HUES48 (cell line): ENCODE data around the gene SLC16A13.
"Not testable (repeated sequence)": the region's sequence is repeated elsewhere in the genome, so short reads cannot be mapped to it uniquely, and the experiment has no call there.

Experiments used
- H3K27ac ChIP-seq: one replicate; pipeline ENCODE4 v1.7.0; 2013; ENCODE audit warnings: low read depth, low read length, inconsistent platforms
- H3K27me3 ChIP-seq: 2 replicates; pipeline ENCODE4 v1.6.1; 2013; ENCODE audit warnings: mild to moderate bottlenecking, low read length; ENCODE audit not compliant: control insufficient read depth, insufficient read depth
- H3K36me3 ChIP-seq: 2 replicates; pipeline ENCODE4 v1.6.1; 2013; ENCODE audit warnings: low read length; ENCODE audit not compliant: control insufficient read depth, insufficient read depth
- H3K4me1 ChIP-seq: 2 replicates; pipeline ENCODE4 v1.6.1; 2013; ENCODE audit warnings: mild to moderate bottlenecking, low read length; ENCODE audit not compliant: control insufficient read depth, insufficient read depth
- H3K4me3 ChIP-seq: 2 replicates; pipeline ENCODE4 v1.5.1; 2013; ENCODE audit warnings: mild to moderate bottlenecking, low read depth, low read length
- H3K9ac ChIP-seq: 2 replicates; pipeline ENCODE4 v1.6.1; 2013; ENCODE audit warnings: mild to moderate bottlenecking, low read depth, low read length, moderate library complexity
- H3K9me3 ChIP-seq: 2 replicates; pipeline ENCODE4 v1.6.1; 2013; ENCODE audit warnings: low read length; ENCODE audit not compliant: control insufficient read depth, insufficient read depth

Gene SLC16A13

DNA sequence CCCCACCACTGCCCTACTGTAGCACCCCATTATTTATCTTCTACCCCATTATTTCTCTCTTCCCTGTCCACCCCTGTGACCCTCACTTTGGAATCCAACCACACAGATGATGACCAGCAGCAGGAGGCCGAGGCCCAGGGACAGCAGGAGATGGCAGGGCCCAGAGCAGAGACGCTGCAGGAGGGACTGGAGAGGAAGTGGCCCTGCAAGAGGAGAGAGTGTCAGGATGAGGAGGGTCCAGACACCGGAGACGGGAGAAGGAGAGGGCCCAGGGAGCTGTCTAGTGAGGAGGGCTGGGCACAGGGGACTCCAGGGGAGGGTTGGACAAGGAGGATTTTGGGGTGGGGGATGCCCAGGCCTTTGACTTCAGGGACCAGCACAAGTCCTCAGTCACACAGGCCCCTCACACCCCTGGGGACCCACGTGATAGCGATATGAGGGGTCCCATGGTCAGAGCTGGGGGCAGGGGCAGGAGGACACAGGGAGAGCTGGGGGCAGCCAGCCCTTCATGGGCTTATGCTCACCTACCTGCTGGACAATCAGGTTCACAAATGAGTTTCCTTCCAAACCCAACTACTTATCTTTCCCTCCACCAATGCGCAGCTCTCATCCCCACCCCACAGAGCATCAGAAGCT lies 42.2 kb downstream of the SLC16A13 start:
- no peaks in the 10 kb centered on the region for H3K4me1 ChIP-seq
- no peaks in the 10 kb centered on the region for H3K9me3 ChIP-seq
- H3K27me3 ChIP-seq = no peaks in the 10 kb centered on the region
- no peak overlapping the region for H3K4me3 ChIP-seq
- H3K27ac ChIP-seq = no peak overlapping the region
- H3K9ac ChIP-seq = no peak overlapping the region
- H3K36me3 ChIP-seq = no peaks in the 10 kb centered on the region

DNA sequence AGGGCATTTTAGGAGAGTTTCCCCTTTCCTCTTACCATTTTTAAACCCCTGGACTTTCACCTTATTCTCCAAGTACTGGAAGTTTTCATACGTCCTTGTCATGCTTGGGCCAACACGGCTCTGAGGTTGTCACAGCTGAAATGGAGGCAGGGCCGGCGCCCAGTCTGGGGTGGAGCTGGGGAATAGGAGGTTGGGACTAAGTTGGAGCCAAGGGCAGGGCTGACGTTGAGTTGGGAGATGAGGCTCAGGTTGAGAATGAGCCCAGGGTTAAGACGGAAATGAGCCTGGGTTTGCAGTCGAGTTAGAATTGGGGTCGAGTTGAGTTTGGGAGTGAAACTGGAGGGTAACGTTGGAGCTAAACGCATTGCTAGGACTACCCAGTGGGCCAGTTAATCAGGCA lies 42.9 kb downstream of the SLC16A13 start:
- Histone ChIP-seq H3K36me3 (no peaks in the 10 kb centered on the region), H3K4me3 (no peak overlapping the region), H3K9me3 (no peaks in the 10 kb centered on the region), H3K27ac (no peak overlapping the region), H3K9ac (no peak overlapping the region), H3K27me3 (no peaks in the 10 kb centered on the region), H3K4me1 (no peaks in the 10 kb centered on the region)

DNA sequence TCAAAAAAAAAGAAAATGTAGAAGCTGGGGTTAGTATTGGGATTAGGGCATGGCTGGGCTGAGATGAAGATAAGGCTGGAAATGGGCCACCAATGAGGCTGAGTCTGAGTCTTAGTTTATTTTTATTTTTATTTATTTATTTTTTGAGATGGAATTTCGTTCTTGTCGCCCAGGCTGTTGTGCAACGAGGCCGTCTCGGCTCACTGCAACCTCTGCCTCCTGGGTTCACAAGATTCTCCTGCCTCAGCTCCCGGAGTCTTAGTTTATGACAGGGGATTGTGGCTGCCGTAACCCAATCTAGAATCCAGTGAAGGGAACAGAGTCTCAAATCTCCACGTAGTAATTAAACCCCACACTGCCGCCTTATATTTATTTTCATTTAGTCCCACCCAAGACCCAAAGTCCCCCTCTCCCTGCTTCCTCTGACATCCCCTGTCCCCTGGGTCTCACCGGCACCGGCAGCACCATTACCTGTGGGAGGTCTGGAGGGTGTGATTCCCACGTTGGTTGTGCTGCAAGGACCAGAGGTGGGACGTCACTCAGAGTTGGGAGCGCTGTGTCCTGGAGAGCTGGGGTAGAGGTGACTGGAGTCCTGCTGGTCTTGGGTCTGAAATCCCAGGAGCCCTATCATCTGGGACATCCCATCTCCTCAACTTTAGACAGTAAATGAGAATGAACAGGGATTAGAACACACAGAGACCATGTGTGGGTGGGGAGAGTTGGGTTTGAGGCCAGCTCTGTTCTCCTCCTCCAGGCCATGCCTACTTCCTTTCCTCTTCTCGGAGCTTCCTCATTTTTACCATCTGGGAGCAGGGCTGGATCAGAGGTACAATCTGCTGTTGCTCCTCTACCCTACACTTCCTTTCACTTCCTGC lies 44.0 kb downstream of the SLC16A13 start, which contains the start of gene CLEC10A:
Gene CLEC10A, minus strand, starts transcription at position 671 of the 875 bp plus-strand sequence. CDS start 1,439 bp downstream, outside the sequence.
- H3K36me3 ChIP-seq = no peaks in the 10 kb centered on the region
- no peaks in the 10 kb centered on the region for H3K4me1 ChIP-seq
- no peak within 1 kb of the TSS for H3K4me3 ChIP-seq
- no peak within 1 kb of the TSS for H3K9ac ChIP-seq
- H3K27ac ChIP-seq = no peak within 1 kb of the TSS
- no peaks in the 10 kb centered on the region for H3K9me3 ChIP-seq
- no peaks in the 10 kb centered on the region for H3K27me3 ChIP-seq

DNA sequence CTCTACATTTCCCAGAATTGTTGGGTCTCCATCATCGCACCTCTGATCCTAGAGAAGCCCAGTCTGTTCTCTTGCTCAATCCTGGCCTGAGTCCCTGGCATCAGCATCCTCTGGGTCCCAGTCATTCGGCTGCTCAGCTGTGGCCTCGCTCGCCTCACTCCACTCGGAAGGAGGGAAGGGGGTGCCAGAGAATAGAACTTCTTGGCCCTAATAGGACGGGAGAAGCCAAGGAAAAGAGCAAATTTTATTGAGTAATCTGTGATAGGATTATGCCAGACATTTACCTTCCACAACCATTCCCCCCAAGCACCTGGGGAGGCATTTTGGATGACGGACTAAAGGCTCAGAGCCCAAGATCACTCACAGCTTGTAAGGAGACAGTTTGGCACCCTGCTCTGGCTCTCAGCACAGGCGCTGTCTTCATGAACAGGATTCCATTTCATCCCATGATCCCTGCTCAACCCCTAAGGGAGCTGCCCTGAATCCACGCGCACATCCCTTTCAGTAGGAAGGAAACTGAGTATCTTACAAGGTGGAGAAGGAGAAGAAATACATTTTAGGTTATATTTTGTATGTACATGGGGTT lies 44.7 kb downstream of the SLC16A13 start:
- Histone ChIP-seq H3K4me3 (no peak overlapping the region), H3K9me3 (no peaks in the 10 kb centered on the region), H3K4me1 (no peaks in the 10 kb centered on the region), H3K27ac (no peak overlapping the region), H3K27me3 (no peaks in the 10 kb centered on the region), H3K36me3 (no peaks in the 10 kb centered on the region), H3K9ac (no peak overlapping the region)

DNA sequence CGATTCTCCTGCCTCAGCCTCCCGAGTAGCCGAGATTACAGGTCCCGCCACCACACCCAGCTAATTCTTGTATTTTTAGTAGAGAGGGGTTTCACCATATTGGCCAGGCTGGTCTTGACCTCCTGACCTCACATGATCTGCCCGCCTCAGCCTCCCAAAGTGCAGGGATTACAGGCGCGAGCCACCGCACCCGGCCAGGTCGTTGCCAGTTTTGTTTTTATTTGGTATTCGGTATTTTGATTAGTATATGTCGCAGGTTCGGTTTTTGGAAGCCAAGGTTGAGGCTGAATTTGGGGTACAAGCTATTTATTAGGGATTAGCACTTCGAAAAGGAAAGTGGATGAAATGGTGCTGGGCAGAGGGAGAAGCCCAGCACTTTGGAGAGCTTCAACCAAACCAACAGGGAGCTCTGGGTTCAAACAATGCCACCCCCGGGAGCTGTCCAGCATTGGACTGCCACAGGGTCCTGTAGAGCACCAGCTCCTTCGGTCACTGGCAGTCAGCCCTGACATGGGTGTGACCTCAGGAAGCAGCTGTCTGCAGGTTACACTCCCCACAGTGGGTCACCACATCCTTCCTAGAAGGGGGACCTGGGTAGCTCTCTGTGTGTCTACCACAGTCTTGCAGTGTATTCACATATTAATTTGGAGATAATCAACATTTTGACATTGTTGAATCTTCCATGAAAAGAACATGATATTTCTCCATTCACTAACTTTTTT lies 45.7 kb downstream of the SLC16A13 start:
- H3K4me1 ChIP-seq = no peaks in the 10 kb centered on the region
- no peaks in the 10 kb centered on the region for H3K9me3 ChIP-seq

DNA sequence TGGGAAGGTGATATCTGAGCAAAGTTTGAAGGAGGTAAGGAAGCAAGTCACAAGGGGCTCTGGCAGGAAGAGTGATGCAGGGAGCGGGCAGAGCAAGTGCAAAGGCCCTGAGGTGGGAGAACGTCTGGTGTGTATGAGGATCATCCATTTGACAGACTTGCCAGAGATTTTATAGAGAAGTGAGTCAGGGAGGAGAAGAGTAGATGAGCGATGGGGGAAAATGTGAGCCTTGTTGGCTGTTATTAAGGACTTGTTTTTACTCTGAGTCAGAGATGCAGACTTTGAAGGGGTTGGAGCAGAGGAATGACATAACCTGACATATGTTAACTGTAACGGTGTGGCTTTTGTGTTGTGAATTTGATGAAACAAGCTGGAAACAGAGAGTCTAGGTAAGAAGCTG lies 47.8 kb downstream of the SLC16A13 start:
- Histone ChIP-seq H3K27ac (no peak overlapping the region), H3K9ac (no peak overlapping the region), H3K27me3 (no peaks in the 10 kb centered on the region), H3K9me3 (no peaks in the 10 kb centered on the region), H3K4me1 (no peaks in the 10 kb centered on the region; the same call in 1 of the 2 replicates), H3K36me3 (no peaks in the 10 kb centered on the region), H3K4me3 (no peak overlapping the region)

More for the DNA sequence above, 45.7 kb downstream of the SLC16A13 start:
- no peak overlapping the region for H3K4me3 ChIP-seq
- no peaks in the 10 kb centered on the region for H3K27me3 ChIP-seq
- no peak overlapping the region for H3K27ac ChIP-seq
- no peaks in the 10 kb centered on the region for H3K36me3 ChIP-seq
- H3K9ac ChIP-seq = no peak overlapping the region

DNA sequence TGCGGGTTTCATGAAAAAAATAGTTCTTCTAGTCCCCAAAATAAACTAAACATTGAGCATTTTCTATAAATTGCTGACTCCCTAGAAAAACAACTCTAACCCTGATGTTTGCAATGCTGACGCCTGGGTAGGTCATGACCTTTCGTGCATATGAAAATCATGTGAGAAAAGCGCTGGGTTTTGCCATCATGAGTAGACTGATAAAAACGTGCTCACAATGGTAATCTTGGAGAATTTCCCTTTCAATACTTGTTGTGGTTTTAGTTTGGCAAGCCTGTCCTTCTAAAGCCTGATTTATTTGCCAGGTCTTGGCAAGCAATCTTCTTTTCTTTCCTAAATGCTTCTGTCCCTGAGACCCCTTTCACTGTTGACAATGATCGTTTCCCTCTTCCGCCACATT lies 48.3 kb downstream of the SLC16A13 start:
- H3K27me3 ChIP-seq = no peaks in the 10 kb centered on the region
- H3K4me3 ChIP-seq = no peak overlapping the region
- no peak overlapping the region for H3K9ac ChIP-seq
- no peaks in the 10 kb centered on the region; the same call in 1 of the 2 replicates for H3K4me1 ChIP-seq
- H3K9me3 ChIP-seq = no peaks in the 10 kb centered on the region
- H3K27ac ChIP-seq = no peak overlapping the region
- no peaks in the 10 kb centered on the region for H3K36me3 ChIP-seq

DNA sequence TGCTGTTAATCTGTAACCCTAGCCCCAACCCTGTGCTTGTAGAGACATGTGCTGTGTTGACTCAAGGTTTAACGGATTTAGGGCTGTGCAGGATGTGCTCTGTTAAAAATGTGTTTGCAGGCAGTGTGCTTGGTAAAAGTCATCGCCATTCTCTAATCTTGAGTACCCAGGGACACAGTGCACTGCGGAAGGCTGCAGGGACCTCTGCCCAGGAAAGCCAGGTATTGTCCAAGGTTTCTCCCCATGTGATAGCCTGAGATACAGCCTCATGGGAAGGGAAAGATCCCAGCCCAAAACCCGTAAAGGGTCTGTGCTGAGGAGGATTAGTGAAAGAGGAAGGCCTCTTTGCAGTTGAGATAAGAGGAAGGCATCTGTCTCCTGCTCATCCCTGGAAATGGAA lies 52.6 kb downstream of the SLC16A13 start:
- H3K27me3 ChIP-seq, H3K36me3 ChIP-seq, H3K27ac ChIP-seq, H3K9me3 ChIP-seq, H3K4me3 ChIP-seq, H3K9ac ChIP-seq, H3K4me1 ChIP-seq: not testable (repeated sequence)

DNA sequence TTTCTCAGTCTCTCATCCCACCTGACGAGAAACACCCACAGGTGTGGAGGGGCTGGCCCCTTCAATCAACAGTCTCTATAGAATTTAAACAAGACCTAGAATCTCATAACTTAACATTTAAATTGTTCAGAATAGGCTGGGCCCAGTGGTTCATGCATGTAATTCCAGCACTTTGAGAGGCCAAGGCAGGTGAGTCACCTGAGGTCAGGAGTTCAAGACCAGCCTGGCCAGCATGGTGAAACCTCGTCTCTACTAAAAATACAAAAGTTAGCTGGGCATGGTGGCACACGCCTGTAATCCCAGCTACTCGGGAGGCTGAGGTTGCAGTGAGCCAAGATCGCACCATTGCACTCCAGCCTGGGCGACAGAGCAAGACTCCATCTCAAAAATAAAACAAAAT lies 53.8 kb downstream of the SLC16A13 start:
- not testable (repeated sequence) for H3K27ac ChIP-seq

More for the DNA sequence above, 53.8 kb downstream of the SLC16A13 start:
- H3K36me3 ChIP-seq, H3K4me3 ChIP-seq, H3K4me1 ChIP-seq, H3K9ac ChIP-seq, H3K27me3 ChIP-seq, H3K9me3 ChIP-seq: not testable (repeated sequence)
